HG03342 (cell line): ENCODE data around the gene ADGRV1.
"Not testable (repeated sequence)": the region's sequence is repeated elsewhere in the genome, so short reads cannot be mapped to it uniquely, and the experiment has no call there.

Source experiments
- ATAC-seq: cut with Tn5 transposase; IDR thresholded peaks from one replicate; pipeline ENCODE4 v1.9.1; 2021; ENCODE audit warnings: mild to moderate bottlenecking, moderate library complexity; ENCODE audit not compliant: unreplicated experiment

Gene ADGRV1

DNA sequence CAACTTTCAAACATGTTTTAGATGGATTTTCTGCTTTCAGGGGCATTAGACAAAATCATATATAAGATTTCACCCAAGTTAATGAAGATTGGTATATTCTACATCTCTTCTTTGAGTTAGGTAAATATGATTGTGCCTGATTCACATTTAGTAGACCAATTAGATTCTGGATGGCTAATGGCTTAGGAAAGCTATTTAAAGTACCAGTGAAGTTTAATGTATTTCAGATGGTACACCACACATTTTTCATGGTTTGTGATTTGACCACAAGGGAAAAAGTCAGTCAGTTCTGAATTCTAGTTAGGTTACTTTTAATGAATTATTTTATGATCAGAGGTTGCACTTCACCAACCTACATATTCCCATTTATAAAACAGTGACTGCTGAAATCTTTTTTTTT, 409.7 kb downstream of the ADGRV1 start:
- no peak for ATAC-seq

DNA sequence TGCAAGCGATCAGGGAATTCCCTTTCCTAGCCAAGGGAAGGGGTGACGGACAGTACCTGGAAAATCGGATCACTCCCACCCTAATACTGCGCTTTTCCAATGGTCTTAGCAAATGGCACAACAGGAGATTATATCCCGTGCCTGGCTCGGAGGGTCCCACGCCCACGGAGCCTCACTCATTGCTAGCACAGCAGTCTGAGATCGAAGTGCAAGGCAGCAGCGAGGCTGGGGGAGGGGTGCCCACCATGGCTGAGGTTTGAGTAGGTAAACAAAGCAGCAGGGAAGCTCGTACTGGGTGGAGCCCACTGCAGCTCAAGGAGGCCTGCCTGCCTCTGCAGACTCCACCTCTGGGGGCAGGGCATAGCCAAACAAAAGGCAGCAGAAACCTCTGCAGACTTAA, 411.3 kb downstream of the ADGRV1 start:
- not testable (repeated sequence) for ATAC-seq

DNA sequence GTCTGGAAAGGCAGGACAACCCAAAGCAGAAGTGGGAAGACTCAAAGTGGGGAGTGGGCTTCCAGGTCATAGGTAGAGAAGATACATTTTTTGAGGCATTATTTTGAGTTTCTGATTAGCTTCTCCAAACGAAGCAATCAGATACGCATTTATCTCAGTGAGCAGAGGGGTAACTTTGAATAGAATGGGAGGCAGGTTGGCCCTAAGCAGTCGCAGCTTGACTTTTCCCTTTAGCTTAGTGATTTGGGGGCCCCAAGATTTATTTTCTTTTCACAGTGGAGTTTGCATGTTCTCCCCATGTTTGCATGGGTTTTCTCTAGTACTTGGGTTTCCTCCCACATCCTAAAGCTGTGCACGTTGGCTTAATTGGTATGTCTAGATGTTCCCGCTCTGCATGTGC, 422.6 kb downstream of the ADGRV1 start:
- ATAC-seq = no peak

DNA sequence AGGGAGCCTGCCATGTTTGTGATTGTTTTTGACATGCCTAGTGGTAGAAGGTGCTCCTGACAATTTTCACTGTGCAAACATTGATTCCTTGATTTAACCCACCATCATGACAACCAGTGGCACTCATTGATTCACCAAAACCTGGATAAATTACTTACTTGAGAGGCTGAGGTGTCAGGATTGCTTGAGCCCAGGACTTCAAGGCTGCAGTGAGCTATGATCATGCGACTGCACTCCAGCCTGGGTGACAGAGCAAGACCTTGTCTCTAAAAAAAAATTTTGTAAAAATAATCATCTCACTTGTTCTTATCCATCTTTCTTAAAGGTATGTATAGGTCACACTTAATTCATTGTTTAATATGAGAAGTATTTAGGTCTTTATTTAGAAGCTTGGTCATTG, 423.2 kb downstream of the ADGRV1 start:
- no peak for ATAC-seq

DNA sequence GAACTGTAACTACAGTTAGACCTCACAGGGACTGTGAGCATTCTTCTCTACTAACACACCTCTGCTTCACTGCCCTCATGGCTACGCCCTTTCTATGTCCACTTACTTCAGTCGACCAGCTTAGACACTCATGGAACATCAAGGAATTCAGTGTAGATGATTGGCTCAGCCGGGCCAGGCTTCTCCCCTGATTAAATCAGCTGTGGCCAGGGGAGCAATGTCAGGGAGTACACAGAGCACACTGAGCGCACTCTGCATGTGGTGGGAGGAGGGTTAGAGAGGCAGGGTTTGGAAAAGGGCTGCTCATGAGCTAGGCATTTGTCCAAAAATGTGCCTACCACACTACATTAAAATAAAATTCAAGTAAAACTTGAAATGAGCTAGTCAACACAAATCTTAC, 424.0 kb downstream of the ADGRV1 start:
- ATAC-seq = no peak

DNA sequence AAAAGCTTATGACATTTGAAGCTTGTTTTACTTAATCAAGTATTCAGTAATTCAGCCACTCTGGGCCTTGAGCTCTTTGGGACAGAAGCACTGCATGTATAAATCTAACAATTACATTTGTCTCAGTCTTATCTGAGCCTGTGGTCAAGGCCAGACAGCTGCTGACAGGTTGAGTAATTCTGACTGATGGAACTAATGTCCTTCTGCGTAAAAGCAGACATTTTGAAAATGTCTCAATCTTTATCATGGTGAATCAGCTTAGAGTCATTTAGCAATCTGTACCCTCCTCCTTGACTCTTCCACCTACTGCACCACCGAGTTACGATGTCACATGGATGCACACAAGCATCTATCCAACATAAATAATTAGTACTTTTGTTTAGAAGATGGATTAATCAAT, 424.6 kb downstream of the ADGRV1 start:
- ATAC-seq = no peak

DNA sequence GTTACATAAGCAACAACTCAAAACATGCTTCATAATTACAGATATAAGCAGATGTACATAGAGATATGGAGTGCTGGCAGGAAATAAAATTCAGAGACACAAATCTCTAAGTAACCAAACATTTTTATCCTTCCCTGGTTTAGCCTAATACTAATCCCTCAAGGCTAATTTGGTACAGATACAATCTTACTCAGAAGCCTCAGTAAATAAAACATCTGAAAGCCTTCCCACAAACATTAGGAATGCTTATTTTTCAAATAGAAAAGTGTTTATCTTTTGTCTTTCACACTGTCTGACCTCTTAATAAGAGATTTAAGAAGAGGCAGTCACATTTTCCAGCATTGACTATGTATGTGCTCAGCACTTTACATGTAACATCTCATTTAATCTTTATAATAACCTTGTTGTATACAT, 425.1 kb downstream of the ADGRV1 start:
- no peak for ATAC-seq

DNA sequence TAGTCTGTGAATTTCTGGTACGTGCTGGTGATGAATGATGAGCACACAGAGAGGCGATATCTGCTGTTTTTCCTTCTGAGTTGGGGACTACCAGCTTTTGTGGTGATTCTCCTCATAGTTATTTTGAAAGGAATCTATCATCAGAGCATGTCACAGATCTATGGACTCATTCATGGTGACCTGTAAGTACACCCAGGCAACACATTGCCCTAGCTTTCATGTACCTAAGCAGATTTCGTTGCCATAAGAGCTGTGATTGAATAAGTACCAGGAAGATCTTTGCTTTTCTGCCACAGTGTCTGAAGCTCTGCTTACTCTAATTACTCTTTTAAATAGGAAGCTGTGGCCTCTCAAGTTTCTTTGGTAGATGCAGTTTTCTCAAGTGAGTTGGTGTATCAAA, 426.7 kb downstream of the ADGRV1 start:
- ATAC-seq = no peak

DNA sequence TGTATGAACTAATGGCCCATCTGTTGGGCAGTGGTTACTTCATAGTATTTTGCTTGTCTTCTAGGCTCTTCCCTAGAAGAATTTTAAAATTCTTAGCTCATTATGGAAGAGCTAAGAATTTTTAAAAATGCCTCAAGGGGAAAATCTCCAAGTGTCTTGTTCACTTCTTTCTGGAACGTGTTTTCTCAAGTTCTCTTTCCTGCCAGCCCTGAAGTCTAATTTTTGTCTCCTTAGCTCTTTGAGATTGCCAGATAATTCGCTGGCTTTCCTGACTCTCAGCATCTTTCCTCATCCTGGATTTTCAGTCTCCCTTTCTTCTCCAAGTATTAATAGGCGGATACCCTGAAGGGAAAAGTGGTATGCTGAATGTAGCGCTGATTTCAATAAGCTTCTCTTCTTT, 429.1 kb downstream of the ADGRV1 start:
- ATAC-seq = no peak

DNA sequence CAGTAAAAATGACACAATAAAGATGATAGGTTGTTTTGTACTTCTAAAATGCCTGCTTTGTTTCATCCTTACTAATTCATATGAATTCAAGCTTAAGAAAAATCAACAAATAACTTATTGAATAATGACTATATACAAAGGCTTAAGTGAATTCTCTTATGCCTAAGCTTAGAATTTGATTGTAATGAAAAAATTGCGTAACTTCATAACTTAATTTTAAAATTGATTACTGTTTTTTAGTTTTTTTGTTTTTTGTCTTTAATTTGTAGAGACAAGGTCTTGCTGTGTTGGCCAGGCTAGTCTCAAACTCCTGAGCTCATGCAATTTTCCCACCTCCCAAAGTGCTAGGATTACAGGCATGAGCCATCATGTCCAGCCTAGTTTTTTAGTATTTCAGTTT, 432.6 kb downstream of the ADGRV1 start:
- ATAC-seq = no peak

DNA sequence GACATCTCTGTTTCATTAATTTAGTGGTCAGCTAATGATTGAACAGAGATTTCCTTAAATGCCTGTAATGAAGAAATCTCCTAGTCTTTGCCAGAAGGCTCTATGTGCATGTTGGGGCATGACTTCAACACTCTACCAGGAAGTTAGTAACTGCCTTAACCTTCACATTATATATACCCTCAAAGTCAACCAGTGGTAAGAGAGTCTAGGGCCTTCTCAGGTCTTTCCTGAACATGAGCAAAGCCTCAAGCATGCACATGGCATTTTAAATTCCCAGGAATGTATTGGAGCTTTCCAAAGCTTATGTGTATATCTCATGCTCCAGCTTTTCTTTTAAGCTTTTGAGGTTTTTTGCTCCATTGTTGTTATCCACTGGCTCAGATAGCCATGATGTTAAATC, 436.2 kb downstream of the ADGRV1 start:
- ATAC-seq = no peak

DNA sequence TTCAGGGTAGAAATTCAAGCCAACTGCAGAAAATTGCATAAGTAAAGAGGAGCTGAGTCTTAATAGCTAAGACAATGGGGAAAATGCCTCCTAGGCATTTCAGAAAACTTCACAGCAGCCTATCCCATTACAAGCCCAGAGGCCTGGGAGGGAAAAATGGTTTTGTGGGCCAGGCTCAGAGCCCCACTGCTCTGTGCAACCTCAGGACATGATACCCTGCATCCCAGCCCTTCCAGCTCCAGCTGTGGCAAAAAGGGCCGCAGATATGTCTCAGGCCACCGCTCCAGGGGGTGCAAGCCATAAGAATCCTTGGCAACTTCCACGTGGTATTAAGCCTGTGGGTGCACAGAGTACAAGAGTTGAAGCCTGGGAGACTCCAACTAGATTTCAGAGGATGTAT, 437.5 kb downstream of the ADGRV1 start:
- no peak for ATAC-seq

DNA sequence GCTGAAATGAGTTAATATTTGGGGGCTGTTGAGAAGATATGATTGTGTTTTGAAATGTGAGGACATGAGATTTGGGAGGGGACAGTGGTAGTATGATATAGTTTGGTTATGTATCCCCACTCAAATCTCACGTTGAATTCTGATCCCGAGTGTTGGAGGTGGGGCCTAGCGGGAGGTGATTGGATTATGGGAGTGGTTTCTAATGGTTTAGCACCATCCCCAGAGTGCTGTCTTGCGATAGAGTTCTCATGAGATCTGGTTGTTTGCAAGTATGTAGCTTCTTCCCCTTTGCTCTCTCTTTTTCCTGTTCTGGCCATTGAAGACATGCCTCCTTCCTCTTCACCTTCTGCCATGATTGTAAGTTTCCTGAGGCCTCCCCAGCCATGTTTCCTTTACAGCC, 438.5 kb downstream of the ADGRV1 start:
- no peak for ATAC-seq

DNA sequence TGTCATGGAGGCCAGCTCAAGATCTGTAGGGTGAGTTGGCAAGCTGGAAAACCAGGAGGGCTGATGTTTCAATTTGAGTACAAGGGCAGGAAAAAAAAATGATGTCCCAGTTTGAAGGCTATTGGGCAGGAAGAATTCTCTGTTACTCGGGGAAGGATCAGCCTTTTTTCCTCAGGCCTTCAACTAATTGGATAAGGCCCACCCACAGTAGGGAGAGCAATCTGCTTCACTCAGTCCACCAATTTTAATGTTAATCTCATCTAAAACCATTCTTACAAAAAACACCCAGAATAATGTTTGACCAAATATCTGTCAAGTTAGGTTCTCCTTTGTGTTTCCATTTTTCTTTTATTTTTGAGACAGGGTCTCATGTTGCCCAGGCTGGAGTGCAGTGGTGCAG, 442.1 kb downstream of the ADGRV1 start:
- no peak for ATAC-seq

DNA sequence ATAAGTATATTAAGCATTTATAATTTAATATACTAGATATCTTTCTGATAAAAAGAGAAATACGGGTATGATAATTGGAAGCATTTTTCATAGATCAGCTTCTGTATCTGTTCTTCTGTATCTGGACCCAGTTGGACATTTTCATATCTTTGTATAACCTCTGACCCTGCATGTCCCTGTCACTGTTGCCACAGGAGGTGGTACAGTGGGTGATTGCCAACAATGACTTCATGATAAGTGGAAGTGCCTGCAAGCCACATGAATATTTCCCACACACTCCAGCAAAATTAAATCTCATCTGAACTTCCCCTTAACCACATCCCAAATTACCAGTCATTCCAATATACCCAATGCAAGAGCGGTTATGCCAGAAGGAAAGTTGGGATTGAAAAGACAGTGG, 448.1 kb downstream of the ADGRV1 start:
- no peak for ATAC-seq

DNA sequence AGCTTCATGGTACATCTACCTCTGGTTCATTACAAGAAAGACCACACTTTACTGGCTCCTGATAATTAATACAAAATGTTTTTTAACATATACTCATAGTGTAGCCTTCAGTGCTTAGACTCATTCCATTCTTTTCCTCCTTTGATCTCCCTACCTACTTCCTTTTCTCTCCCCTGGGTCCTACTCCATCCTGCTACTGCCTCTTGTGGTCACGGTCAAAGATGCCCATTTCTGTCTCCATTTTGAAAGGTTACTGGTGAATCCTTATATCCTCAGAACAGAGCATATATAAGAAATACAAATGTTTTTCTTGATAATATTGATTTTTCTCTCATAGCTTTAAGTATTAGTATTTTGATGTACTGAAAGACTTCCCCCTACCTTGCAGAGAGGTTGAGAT, 448.7 kb downstream of the ADGRV1 start:
- ATAC-seq = no peak

DNA sequence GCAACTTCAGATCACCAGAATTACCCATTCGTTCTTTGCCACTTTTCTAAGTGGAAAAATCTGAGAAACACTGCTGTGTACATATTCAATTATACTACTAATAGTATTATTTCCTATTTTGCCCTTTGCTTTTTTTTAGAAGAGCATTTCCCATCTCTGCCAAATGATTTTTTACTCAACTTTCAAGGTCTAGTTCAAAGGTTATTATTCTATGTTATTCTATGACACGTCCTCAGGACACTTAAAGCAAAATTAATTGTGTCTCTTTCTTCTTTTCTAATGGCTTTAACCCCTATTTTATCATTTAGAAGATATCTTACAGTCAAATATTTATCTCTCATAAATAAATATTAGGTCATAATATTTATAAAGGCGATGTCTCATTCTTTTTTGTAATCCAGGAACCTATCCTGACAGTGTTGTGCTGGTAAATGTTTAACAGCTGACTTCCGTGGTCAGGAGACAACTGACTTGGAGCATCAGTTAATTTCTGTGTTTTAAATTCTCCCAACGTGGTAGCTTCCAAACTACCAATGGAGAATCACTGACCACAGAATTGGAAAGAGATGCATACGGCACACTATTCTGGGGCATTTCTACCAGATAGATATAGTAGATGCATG, 449.3 kb downstream of the ADGRV1 start:
- no peak for ATAC-seq

DNA sequence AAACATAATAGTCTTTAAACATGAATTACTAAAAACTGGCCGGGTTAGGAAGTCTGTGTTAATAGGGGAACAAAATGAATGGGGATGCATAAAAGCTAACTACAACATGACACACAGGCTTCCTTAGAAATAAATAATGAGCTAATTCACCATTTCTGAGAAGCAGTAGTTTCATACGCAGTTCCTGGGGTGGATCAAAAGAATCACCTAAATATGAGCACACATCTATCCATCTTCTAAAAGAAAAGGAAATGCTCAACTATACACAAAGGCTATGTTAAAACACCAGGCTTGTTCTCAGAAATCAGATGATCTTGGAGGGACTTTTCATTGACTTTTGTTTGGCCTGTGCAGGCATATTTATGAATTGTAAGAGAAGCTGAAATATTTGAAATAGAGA, 451.5 kb downstream of the ADGRV1 start:
- no peak for ATAC-seq

DNA sequence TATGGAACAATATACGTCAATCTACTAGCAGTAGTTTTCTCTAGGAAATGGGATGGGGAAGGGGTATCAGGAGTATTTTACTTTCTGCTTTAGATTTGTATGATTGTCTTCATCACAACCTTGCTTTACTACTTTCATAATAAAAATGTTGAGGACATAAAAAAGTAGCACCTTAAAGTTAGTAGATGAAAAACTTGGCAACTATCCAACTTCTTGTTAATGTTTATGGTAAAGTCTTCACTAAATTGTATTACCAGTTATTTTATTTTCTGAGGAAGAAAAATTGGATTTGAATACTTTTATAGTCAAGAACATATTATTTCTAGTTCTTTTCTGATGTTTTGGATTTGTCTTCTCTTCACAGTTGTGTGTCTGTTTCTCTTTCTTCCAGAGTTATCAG, 452.4 kb downstream of the ADGRV1 start:
- ATAC-seq = no peak

DNA sequence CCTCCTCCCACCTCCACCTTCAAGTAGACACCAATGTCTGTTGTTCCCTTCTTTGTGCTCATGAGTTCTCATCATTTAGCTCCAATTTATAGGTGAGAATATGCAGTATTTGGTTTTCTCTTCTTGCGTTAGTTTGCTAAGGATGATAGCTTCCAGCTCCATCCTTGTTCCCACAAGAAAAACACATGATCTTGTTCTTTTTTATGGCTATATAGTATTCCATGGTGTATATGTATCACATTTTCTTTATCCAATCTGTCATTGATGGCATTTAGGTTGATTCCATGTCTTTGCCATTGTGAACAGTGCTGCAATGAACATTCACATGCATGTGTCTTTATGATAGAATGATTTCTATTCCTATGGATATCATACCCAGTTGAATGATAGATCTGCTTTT, 454.3 kb downstream of the ADGRV1 start:
- ATAC-seq = not testable (repeated sequence)

DNA sequence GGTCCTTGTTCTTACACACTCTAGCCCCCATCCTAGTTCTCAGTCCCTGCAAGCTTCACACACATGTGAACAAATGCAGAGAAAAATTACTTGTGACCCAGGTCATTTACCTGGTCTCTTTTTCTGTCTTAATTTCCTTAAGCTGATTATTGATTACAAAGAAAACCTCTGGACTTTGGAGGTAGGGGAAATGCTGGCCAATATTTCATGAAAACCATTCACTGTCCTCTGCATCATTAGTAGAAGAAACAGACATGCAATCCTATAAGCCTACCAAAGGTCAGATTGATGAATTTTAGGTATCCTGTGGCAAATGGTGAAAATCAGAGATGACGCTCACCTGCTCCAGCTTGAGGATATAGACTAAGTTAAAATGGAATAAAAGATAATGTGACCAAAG, 457.7 kb downstream of the ADGRV1 start:
- ATAC-seq = no peak

DNA sequence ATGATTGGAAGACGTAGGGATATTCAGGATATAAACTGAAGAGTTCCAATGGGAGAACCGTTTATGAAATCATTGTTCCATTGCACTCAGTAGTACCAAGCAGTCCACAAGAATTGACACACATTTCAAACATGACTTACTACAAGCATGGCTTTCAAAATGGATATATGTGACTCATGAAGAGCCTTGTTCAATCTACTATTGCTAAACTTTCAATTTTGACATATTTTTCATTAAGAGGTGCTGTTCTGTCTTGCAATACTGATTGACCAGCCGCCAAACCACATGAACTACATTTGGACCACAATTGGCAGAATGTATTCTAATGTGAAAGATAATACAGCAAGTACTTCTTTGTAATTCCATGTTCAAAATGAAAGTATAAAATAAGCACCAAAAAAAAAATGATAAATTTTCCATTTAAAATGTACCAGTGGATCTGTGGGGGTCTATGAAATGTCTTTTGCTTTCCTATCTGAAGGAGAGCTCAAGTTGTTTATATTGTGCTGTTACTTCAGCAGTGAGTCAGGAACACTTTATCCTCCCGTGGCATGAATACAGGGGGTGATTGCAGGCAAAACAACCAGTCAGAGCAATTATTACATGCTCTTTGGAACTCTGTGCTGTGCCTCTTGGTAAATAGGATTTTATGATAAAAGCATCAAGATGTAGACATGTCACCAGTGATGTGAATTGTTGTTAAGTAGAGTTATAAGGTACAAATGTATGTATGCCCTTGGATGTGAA, 458.5 kb downstream of the ADGRV1 start:
- ATAC-seq = no peak

DNA sequence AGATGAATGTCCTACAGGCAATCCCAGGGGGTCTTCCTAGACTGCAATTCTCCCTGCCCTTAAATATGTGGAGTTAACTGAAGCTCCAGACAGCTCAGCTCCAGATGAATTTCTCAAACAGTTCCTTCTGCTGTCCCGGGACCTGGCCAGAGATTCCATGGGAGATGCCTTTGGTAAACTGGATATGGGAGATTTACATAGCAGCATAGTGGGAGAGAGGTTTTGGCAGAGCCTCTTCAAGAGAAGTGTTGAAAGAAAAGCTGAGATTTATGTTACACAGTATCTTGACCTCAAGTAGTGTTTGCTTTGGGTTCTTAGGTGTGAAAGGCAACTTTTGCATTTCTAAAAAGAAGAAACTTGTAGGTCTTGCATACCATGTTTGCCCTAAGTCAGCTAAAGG, 459.6 kb downstream of the ADGRV1 start:
- ATAC-seq = no peak
